Measurements from ENCODE around the gene C14orf180.

C14orf180 gene

DNA sequence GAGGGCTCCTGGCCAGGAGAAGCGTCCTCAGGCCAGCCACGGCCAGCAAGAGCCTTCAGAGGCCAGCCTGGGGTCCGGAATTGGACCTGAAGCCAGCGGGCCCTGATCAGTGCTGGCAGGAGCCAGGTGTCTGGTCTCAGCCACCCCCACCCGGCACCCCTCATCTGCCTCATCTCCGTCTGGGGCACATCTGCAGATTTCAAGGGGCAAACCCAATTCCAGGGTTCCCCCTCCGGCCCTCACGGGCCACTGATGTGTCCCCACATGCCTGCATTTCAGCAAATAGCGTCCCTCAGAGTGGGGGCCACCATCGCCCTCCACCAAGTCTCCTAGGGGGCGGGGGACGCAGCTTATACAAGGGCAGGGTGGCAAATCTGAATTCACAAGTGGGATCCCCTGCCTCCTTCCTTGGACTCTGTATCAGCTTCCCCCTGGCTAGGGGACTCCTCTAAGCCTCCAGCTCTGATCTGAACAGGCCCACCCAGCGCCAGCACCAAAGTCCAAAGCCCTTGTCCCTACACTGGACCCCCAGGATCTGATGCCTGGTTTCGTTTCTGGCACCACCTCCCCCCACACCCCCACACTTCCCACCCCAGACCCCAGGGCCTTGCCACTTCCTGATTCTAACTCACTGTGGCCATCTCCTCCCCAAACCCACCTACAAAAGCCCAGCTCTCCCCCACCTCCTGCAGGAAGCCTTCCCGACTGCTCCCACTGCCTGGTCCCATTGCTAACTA is 14.9 kb downstream of the C14orf180 start:
- DNase-seq: no peak

DNA sequence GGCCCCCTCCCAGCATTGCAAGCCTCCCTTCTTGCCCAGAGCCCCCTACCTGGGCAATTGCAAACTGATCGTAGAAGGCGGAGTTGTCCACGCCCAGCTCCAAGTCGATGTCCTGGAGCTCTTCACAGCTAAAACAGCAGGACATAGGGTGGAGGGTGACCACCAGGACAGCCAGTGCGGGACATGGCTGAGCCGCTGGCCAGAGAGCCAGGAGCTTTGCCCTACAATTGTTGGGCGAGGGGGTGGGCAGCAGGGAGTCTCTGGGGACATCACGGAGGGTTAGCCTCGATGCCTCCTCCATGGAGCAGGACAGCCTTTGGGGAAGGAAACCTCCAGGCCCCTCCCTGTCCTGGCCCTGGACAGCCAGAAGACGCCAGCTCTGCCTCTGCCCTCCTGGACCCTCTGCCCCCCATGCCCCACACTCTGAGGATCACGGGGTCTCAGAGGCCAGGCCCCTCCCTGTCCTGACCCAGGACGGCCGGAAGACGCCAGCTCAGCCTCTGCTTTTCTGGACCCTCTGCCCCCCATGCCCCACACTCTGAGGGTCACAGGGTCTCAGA is 15.6 kb downstream of the C14orf180 start:
- DNase-seq: no peak

DNA sequence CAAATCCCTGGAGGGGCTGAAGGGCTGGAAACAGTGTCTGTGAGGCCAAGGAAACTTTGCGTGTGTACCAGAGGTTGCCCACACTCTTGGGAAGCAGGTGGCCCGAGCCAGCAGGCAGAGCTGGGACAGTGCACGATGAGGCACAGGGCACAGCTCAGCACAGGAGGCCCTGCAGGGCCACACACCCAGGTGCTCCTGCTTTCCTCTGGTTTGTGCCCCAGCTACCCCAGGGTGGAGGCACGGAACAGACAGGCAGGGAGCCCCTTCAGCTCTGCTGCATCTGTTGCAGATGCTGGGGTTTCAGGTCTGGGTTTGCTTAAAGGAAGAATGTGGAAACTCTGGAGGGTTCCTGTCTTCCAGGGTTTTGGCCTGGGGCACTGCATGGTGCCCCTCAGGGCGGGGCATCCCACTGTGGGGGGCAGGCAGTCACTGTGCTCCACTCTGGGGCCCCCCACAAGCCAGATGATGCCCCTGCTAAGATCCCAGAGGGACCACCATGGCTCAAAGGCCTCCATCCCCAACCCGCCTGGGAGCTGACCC is 16.4 kb downstream of the C14orf180 start:
- DNase-seq: no peak

DNA sequence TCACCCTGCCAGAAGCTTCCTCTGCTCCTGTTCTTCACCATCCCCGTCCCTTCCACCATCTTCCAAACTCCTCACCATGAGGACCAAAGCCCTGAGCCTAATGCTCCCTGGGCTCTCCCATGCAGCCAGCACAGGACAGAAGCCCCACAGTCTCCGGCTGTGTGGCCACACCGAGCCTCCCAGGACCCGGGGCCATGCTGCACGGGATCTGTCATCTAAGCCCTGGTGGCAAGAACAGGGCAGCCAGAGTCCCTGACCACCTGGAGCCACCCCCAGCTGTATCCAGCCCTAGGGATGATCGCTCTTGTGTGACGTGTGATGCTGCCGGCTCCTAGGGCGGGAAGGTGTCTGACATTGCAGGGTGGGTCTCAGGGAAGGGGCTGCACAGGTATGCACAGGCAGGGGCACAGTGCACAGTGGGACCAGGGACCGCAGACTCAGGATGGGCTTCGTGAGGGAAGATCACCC is 16.9 kb downstream of the C14orf180 start:
- DNase-seq: no peak

DNA sequence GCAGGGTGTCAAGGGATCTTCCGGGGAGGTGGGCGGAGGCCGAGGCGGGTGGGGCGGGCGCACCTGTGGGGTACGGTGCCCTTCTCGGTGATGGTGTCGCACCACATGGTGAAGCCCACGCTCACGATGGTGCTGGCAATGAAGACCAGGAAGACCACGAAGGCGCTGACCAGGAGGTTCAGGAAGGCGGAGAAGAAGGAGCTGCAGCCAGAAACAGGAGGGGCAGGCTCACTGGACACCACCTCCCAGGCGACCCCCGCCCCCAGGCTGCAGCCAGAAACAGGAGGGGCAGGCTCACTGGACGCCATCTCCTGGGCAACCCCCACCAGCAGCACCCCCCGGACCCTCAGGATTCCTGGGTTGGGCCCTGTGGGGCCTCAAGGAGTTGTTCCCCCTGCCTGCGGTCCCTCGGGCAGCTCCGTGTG is 17.4 kb downstream of the C14orf180 start:
- no peak for DNase-seq

DNA sequence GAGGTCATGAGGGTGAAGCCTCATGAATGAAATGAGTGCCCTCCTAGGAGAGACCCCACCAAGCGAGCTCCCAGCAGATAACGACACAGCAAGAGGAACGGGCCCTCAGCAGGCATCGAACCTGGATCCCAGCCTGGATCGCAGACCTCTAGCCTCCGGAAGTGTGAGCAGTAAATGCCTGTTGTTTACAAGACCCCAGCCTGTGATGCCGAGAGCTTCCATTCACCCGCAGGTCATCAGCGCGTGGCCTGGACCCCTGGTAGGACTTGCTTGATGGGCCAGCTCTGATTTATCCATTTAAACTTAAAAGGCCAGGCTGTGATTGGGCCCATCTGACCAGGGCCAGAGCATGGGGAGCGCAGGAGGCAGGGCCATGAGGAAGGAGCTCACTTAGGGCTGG is 18.0 kb downstream of the C14orf180 start:
- no peak for DNase-seq

DNA sequence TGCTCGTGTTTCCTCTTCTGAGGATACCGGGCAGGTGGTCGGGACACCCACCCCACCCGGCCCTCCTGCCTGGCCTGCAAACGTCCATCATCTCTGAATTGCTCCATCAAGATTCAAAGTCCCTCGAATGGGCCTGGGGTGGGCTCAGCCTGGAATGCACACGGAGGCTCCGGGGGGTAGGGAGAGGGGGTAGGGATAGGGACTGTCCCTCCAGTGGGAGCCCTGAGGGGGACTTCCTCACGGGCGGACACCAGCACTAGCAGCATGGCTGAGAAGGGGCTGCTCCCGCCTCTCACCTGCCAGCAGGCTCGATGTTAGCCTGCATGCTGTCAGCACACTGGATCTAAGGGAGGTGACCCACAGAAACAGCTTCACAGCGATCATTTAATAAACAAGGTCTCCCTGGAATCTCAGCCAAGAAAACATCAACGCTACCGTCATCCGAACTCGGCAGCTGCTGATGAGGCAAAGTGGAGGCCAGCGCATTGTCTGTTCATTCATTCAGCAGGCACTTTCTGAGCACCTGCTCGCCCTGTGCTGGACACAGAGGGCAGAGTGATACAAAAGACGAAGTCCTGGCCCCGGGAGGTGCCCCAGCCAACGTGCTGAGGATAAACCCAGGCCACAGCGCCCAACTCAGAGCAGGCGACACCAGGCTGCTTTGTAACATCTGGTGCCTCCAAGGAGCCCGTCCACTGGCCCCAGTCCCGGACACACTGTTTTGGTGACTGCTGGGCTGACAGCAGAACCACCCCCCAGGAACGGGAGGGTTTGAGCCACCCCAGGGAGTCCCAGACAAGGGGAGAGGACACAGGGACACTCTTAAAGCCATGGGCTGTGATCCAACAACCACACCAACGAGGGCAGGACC is 18.7 kb downstream of the C14orf180 start:
- DNase-seq: no peak

DNA sequence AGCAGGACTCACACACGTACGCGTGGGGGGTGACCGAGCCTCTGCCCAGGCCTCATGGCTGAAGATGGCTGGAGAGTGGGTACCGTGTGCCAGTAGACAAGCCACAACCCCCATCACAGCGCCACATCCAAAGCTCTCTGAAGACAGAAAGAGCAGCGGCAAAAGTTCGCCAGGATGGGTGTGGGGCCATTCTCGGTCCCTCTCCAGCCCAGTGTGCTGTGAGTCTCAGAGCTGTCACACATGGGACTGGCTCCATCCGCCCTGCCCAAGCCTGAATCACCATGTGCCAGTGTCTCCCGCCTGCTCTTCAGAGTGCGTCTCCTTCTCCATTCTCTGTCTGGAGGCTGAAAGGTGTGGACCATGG is 19.3 kb downstream of the C14orf180 start:
- DNase-seq: no peak

DNA sequence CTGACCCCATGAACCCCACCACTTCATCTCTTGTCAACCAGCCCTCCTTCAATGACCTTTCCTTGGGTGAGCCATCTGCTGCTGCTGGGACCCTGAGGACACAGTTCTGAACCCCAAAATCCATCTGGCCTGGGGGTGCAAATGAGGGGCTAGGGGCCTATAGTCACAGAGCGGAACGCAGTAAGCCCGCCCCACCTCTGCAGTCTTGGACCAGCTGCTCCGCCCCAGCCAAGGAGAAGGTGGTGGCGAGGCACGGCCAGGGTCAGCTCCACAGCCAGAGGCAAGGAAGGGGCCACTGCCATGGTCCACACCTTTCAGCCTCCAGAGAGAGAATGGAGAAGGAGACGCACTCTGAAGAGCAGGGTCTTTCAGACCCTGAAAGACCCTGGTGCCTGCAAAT is 19.9 kb downstream of the C14orf180 start:
- DNase-seq: no peak

DNA sequence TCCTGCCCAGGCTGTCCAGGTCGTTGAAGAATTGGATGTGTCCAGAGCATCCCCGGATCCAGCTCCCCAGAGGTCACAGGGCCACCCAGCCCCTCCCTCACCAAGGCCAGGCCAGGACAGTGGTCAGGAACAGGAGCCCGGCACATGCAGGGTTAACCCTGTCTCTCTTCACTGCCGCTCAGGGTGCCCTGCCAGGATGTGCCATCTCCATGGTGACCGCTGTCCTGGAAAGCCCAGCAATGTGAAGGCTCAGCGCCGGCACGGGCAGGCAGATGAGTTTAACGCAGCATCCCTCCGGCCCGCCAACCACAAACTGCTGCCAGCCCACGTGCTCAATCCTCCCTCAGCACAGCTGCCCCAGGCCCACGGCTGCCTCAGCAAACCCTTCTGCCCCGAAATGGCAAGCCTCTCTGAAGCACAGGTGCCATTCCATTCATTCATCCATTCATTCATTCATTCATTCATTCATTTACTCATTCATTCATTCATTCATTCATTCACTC is 20.6 kb downstream of the C14orf180 start:
- DNase-seq: no peak

DNA sequence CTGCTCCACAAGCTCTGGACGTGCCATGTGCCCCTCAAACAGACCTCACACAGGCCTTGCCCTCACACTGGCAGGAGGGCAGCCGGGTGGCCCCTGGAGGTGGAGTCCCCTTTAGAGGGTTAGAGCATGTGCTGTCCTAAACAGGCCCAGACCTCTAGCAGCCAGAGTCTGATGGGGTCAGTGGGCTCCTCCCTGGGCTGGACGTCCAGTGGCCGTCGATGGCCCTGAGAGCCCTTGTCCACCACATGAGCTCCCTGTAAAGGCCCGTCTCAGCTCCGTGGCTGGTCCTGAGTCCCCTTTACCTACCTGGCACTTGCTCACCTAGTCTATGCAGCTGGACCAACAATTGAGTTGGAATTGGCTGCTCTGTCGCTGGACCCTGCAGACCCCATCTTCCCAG is 21.2 kb downstream of the C14orf180 start:
- DNase-seq: no peak

DNA sequence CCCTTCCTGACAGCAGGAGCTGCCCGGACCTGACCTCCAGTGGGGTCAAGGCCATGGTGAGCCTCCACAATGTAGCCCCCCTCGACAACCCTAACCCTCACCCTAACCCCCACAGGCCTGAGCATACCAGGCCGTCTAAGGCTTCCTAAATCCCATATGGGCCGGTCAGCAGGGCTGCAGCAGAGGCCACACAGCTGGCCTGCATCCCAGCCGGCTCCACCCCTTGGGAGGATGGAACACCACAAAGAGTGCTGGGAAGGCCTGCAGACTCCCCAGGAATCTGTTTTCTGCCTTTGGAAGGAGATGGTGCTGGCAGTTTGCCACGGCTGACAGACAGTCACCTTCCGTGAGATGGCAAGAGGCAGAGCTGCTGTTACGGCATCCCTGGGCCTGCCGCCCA is 22.2 kb downstream of the C14orf180 start:
- no peak for DNase-seq

DNA sequence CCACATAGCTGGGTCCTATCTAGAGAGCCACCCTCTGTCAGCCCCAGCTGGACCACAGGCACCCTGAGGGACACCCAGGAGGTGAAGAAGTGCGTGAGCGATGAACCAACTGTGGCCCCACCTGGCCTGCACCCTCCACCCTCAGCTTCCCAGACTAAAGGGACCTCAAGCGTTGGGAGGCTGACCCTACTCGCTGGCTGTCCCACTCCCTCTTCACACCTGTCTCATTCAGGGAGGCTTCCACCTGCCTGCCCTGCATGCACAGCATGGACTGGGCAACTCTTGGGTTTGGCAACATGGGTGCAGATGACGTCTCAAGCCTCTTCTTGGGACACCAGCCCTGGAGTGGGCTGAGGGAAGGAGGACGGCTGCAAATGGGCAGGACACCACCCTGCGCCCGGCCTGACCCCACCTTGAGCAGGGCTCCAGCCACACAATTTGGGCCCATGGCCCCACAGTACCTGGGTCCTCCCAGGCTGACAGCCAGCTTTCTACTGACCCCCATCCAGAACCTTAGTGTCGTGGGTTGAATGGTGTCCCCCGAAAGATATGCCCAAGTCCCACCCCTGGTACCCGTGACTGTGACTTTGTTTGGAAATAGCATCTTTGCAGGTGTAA is 22.9 kb downstream of the C14orf180 start:
- no peak for DNase-seq

DNA sequence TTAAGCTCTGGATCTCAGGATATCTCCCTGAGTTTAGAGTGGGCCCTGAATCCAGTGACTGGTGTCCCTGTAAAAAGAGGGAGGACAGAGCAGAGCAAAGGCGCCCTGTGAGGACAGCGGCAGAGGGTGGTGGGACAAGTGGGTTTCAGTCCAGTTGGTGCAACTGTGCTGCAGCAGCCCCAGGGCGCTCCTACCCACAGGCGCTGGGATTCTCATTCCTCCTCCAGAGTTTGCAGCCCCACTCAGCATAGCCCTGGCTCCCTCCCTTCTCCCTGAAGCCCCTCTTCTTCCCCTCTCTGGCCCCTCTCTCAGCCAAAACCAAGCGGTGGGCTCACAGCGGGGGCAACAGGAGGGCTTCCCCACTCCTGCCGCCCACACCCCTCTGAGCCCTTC is 23.4 kb downstream of the C14orf180 start:
- DNase-seq: no peak

DNA sequence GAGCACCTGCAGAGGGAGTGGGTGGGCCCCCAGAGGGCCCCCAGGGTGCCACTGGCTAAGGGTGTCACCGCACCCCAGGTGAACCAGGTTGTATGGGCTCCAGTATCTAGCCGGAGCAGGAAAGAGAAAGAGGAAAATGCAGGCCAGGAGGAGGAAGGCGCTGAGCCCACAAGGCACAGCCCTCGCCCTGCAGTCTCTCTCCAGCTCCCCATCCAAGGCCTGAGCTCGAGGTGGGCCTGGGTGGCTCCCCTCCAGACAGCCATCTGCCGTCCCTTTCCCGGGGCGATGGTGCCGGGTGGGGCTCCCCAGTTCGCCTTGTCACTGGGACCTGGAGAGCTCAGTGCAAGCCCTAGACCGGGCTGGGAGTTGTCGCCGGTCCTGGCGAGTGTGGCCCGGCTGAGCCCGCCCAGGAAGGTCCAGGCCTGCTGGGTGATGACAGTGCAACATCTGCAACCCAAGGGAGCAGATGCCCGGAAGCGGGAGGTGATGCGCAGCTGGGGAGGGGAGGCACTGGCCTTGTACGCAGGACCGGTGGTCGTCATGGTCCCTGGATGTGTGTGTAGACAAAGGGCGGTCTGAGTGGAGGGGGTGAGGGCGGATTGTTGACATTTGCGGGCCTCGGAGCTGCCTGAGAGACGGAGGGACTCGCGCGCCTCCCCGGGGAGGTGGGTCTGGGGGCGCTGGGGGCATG is 24.3 kb downstream of the C14orf180 start:
- DNase-seq: no peak

DNA sequence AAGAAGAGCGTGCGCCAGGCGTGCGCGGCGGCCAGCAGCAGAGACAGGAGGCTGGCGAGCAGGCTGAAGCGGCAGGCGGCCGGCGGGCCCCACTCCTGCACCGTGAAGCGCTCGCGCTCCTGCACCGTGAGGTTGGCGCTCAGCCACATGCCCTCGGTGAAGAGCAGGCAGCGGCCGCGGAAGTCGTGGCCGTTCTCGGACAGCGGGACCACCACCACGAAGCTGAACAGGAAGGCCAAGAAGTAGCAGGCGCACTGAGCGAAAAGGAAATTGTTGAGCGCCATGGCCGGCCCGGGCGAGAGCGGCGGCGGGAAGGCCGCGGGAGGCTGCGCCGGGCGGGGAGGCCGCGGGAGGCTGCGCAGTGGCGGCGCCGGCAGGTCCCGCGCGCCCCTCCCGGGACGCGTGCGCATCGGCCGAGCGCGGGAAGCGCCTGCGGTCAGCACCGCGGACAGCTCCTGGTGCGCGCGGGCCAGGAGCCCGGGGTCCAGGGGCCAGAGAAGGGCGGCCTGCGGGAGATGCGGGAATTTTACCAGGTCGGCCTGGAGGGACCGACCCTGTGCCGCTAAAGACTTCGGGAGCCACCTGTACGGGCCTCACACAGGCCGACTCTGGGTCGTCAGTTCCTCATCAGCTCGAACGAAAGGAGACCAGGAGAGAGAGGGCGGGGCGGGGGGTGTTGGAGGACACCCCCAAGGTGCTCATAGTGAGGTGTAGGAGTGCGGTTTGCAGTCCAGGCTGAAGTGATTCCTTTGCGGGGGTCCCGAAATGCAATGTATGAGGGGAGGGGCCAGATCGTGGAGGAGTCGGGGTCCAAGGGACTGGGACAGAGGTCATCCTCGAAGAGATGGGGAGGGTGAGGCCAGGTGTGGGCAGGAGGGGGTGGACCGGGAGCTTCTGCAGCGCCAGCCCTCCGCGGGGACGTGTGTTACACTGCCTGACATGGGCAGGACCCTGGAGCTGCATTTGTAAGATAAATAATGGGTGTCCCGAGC is 25.2 kb downstream of the C14orf180 start, which contains the start of gene TMEM179:
Gene TMEM179 (minus strand): TSS at position 315 of the 992 bp plus-strand sequence. CDS start 31 bp downstream, at position 284.
- no peak for DNase-seq

DNA sequence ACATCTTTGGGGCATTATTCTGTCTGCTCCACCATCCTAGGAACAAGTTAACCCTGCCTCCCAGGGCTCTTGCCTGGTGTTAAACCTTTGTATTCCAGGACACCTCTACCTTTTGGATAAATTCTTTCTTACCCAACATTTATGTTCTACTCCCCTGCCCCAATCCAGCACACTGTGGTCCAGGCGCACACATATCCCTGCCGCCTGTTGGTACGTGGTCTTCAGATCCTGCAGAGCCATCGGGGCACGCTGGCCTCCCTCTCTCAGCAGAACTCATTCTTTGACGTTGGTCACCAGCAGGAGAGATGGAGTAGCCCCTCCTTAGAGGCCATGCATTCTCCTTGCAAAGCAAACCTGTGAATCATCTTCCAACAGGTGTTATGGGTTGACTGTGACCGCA is 30.1 kb downstream of the C14orf180 start:
- no peak for DNase-seq

DNA sequence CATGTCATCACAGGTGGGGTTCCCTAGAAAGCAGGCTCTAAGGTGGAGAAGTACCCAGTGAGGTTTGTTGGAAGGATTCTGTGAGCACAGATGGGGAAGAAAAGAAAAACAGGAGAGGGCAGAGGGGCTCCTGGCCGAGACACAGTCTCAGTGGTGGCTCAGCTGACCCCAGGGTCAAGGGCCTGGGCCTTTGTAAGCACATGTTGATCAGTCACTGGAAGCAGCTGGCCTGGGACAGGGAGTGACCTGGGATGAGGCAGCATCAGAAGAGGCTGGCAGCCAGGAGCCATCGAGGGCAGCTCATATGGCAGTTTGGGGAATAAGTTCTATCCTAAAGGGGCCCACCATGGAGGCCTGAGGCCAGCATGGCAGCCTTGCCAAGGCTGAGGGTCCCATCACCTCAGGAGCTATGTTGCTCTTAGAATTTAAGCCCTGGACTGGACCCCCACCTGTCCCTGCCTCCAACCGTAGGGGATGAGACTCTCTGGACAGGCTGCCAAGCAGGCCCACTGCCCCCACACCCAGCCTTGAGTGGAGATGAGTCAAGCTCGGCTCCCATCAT is 31.3 kb downstream of the C14orf180 start:
- DNase-seq: no peak

DNA sequence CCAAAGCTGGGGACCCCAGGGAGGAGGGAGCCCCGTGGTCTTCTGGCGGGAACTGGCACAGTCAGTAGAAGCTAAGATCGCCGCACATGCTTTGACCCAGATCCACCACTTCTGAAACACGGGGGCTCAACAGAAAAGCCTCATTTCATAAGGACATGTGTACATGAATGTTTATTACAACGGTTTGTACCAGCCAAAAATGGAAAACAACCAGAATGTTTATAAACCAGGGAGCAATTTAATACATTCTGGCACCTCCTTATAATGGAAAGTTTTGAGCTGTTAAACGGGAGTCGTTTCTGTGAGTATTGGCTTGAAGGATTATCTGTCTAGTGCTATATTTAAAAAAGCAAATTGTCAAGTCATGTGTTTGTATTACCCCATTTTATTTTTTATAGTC is 32.3 kb downstream of the C14orf180 start:
- DNase-seq: no peak

DNA sequence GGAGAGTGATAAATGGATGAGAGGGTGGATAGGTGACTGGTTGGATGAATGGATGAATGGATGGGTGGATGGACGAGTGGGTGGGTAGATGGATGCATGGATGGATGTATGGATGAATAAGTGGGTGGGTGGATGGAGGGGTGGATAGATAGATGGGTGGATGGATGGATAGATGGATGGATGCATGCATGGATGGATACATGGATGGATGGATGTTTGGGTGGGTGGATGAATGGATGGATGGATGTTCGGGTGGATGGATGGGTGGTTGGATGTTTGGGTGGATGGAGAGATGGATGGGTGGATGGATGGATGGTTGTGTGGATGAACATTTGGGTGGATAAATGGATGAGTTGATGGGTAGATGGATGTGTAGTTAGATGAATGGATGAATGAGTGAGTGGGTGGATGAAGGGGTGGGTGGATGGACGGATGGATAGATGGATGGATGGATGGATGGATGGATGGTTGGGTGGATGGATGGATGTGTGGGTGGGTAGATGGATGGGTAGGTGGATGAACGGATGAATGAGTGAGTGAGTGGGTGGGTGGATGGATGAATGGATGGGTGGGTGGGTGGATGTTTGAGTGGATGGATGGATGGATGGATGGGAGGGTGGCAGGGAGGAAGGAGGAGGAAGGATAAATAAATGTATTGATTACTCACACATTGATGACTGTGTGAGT is 34.7 kb downstream of the C14orf180 start:
- no peak for DNase-seq

All from CD4-positive, alpha-beta T cell treated with Interleukin-21 for 1 hour (primary cell).